Astrocyte (in vitro differentiated cells and primary cell): ENCODE data around the gene TESK2. TPM values are rescaled to one million over a fixed set of nuclear protein-coding genes. Genes with fewer than 3 reads are reported as not detected.

Source experiments
- DNase-seq: peaks from one replicate; pipeline ENCODE4 v3.0.0-alpha.2; 2010; ENCODE audit warnings: low read depth
- FAIRE-seq: peaks from 2 replicates; lab custom pipeline; 2011; peaks lifted over from hg19 to GRCh38; lab: Jason Lieb, UNC
- H2AFZ ChIP-seq: 2 replicates; pipeline ENCODE4 v1.6.0; 2012; ENCODE audit warnings: low read depth, low read length, inconsistent platforms
- H3K27ac ChIP-seq: 2 replicates; pipeline ENCODE4 v1.5.1; 2011; ENCODE audit warnings: low read depth, low read length, inconsistent platforms
- H3K27me3 ChIP-seq: 2 replicates; pipeline ENCODE4 v1.6.0; 2011; ENCODE audit warnings: low read length, inconsistent platforms; ENCODE audit not compliant: insufficient read depth
- H3K36me3 ChIP-seq: 2 replicates; pipeline ENCODE4 v1.5.1; 2011; ENCODE audit warnings: low read length, inconsistent platforms; ENCODE audit not compliant: insufficient read depth
- H3K4me1 ChIP-seq: 2 replicates; pipeline ENCODE4 v1.5.1; 2011; ENCODE audit warnings: low read length, inconsistent platforms; ENCODE audit not compliant: insufficient read depth
- H3K4me2 ChIP-seq: 2 replicates; pipeline ENCODE4 v1.6.0; 2012; ENCODE audit warnings: low read length, inconsistent platforms
- H3K4me3 ChIP-seq: 2 replicates; pipeline ENCODE4 v1.5.1; 2011; ENCODE audit warnings: low read depth, mild to moderate bottlenecking, low read length, inconsistent platforms; ENCODE audit not compliant: insufficient read depth
- H3K79me2 ChIP-seq: 2 replicates; pipeline ENCODE4 v1.6.0; 2012; ENCODE audit warnings: mild to moderate bottlenecking, low read length, inconsistent platforms; ENCODE audit not compliant: insufficient read depth
- H3K9ac ChIP-seq: 2 replicates; pipeline ENCODE4 v1.6.0; 2012; ENCODE audit warnings: mild to moderate bottlenecking, low read length, inconsistent platforms
- H3K9me3 ChIP-seq: 2 replicates; pipeline ENCODE4 v1.5.1; 2012; ENCODE audit warnings: low read depth, mild to moderate bottlenecking, low read length, inconsistent platforms; ENCODE audit not compliant: insufficient read depth
- H4K20me1 ChIP-seq: 2 replicates; pipeline ENCODE4 v1.6.0; 2012; ENCODE audit warnings: low read length, inconsistent platforms; ENCODE audit not compliant: insufficient read depth
- H3K27ac Mint-ChIP-seq: one replicate; pipeline ENCODE4 v1.8.0; 2021; ENCODE audit warnings: mild to moderate bottlenecking, mixed read lengths; ENCODE audit not compliant: unreplicated experiment
- H3K27me3 Mint-ChIP-seq: one replicate; pipeline ENCODE4 v1.8.0; 2021; ENCODE audit warnings: low read depth, mixed read lengths; ENCODE audit not compliant: unreplicated experiment
- H3K36me3 Mint-ChIP-seq: one replicate; pipeline ENCODE4 v1.8.0; 2021; ENCODE audit warnings: low read depth, mixed read lengths; ENCODE audit not compliant: unreplicated experiment
- H3K4me1 Mint-ChIP-seq: one replicate; pipeline ENCODE4 v1.8.0; 2021; ENCODE audit warnings: low read depth, mixed read lengths; ENCODE audit not compliant: unreplicated experiment
- H3K4me3 Mint-ChIP-seq: one replicate; pipeline ENCODE4 v1.8.0; 2021; ENCODE audit warnings: mild to moderate bottlenecking, moderate library complexity, mixed read lengths; ENCODE audit not compliant: unreplicated experiment
- H3K9me3 Mint-ChIP-seq: one replicate; pipeline ENCODE4 v1.8.0; 2021; ENCODE audit warnings: mild to moderate bottlenecking, mixed read lengths; ENCODE audit not compliant: unreplicated experiment
- CTCF ChIP-seq: IDR thresholded peaks from 2 replicates; pipeline ENCODE4 v1.5.1; 2011; ENCODE audit warnings: low read depth, mild to moderate bottlenecking, inconsistent platforms, low read length, moderate library complexity; ENCODE audit not compliant: insufficient read depth
- EZH2 ChIP-seq: IDR thresholded peaks from 2 replicates; pipeline ENCODE4 v1.6.1; 2012; ENCODE audit warnings: mild to moderate bottlenecking, low read length, inconsistent platforms; ENCODE audit not compliant: insufficient read depth
- total RNA-seq: library from RNA; stranded (reverse); gene quantifications from 2 replicates; pipeline ENCODE4 v1.2.1, GENCODE V29; 2021

The TESK2 gene
- total RNA-seq, 1 donor from 2014 or later = 1.7 TPM

GRCh38 chr1:45340816-45341466 lies 150.0 kb downstream of the TESK2 start:
- no peak for FAIRE-seq
- peaks cover 10% of the 10 kb centered on the region for H3K36me3 Mint-ChIP-seq
- H3K9me3 Mint-ChIP-seq = no peaks in the 10 kb centered on the region
- Histone ChIP-seq H3K4me3 (peak overlapping the region; percentile 80), H3K9ac (peak overlapping the region; percentile 98), H2AFZ (peak overlapping the region; percentile 95), H3K27ac (peak overlapping the region; percentile 90), H4K20me1 (no peaks in the 10 kb centered on the region), H3K79me2 (peaks cover 25% of the 10 kb centered on the region), H3K27me3 (no peaks in the 10 kb centered on the region), H3K4me1 (peaks cover 9% of the 10 kb centered on the region), H3K36me3 (peaks cover 28% of the 10 kb centered on the region), H3K9me3 (no peaks in the 10 kb centered on the region), H3K4me2 (peak overlapping the region; percentile 87)
- TF ChIP-seq CTCF = no peak
- TF ChIP-seq EZH2 = no peak
- H3K4me3 Mint-ChIP-seq = peak overlapping the region; percentile 99
- no peaks in the 10 kb centered on the region for H3K27me3 Mint-ChIP-seq
- peaks cover 2% of the 10 kb centered on the region for H3K4me1 Mint-ChIP-seq
- H3K27ac Mint-ChIP-seq = no peak overlapping the region
- DNase-seq = no peak

- Histone ChIP-seq H4K20me1 (no peaks in the 10 kb centered on the region), H2AFZ (peak within 1 kb of the TSS; percentile 95), H3K79me2 (peaks cover 25% of the 10 kb centered on the region), H3K9ac (peak within 1 kb of the TSS; percentile 98), H3K9me3 (no peaks in the 10 kb centered on the region), H3K4me3 (peak within 1 kb of the TSS; percentile 80), H3K27me3 (no peaks in the 10 kb centered on the region), H3K36me3 (peaks cover 28% of the 10 kb centered on the region), H3K4me2 (peak within 1 kb of the TSS; percentile 87), H3K4me1 (peaks cover 9% of the 10 kb centered on the region), H3K27ac (peak within 1 kb of the TSS; percentile 90)
- Mint-ChIP-seq H3K27me3 (no peaks in the 10 kb centered on the region), H3K27ac (peak within 1 kb of the TSS; percentile 99), H3K36me3 (peaks cover 6% of the 10 kb centered on the region), H3K9me3 (no peaks in the 10 kb centered on the region), H3K4me3 (peak within 1 kb of the TSS; percentile 99), H3K4me1 (peaks cover 2% of the 10 kb centered on the region)
- DNase-seq (peak; percentile 82), FAIRE-seq (no peak)
- TF ChIP-seq CTCF = no peak
- no peak for TF ChIP-seq EZH2
These were observed 151.0 kb downstream of the TESK2 start, which contains the start of the genes MUTYH and TOE1 for GRCh38 chr1:45339789-45340558. Gene MUTYH, minus strand, starts transcription at chr1:45340440. Its CDS starts 5,935 bp downstream, at chr1:45334505. Gene TOE1, plus strand, starts transcription at chr1:45340170. Its CDS starts 83 bp downstream, at chr1:45340253.
